Left lobe of liver (tissue), 2 donors: ENCODE data around the gene DEFB131B. TPM values are rescaled to one million over a fixed set of nuclear protein-coding genes. Genes with fewer than 3 reads are reported as not detected.
A peak's percentile ranks its signal among the peaks of the same experiment; 100 is the strongest.
"Not testable (repeated sequence)": the region's sequence is repeated elsewhere in the genome, so short reads cannot be mapped to it uniquely, and the experiment has no call there.

ENCODE experiments used
- ATAC-seq: fragments of 200-7000 bp; cut with Tn5 transposase; one replicate; pipeline ENCODE4 v1.9.1; 2020; ENCODE audit warnings: mild to moderate bottlenecking, moderate library complexity
- DNase-seq: peaks from one replicate; pipeline ENCODE4 v3.0.0-alpha.2; 2020; ENCODE audit warnings: low spot score
- total RNA-seq: library from RNA; stranded (reverse); gene quantifications from one replicate; pipeline ENCODE4 v1.2.1, GENCODE V29; 2021
- donor health status: DM: no; HTN: no; CAD: no; lungs with moderate emphysema.
- donor health status: DM: no; HTN: yes; CAD: no.

Gene DEFB131B
- total RNA-seq: not detected

DNA sequence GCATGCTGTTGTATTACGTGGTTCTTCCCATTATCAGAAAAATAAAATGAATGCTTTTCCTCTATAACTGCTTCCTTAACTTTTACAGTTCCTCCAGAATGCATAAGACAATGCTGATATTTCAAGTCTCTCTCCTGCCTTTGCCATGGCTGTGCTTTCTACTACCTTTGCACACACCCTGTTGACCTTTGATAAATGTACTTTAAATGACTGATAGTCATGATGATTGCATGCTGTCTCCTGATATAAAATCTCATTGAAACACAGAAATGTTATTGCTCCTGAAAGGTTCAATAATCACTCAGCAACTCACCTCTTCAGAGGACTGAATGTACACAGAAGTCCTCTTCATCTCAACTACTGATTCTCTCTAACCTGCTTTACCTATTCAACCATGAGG is at the start of gene DEFB131B:
DEFB131B (plus strand) TSS at position 395 of the 400 bp plus-strand sequence; CDS start at position 395, 0 bp downstream.
- not testable (repeated sequence) for ATAC-seq, DNase-seq

- ATAC-seq: not testable (repeated sequence)
Observed at GRCh38 chr11:71829247-71829646, 49.0 kb upstream of the DEFB131B start.

GRCh38 chr11:71829686-71830085 is 48.6 kb upstream of the DEFB131B start:
- ATAC-seq, DNase-seq: not testable (repeated sequence)

More at GRCh38 chr11:71829247-71829646, 49.0 kb upstream of the DEFB131B start:
- not testable (repeated sequence) for DNase-seq

- not testable (repeated sequence) for ATAC-seq, DNase-seq
Observed at GRCh38 chr11:71832811-71833210, 45.4 kb upstream of the DEFB131B start, which contains the start of gene DEFB108B. Gene DEFB108B, plus strand, starts transcription at chr11:71833200. Its CDS starts 0 bp downstream, at chr11:71833200.

DNA sequence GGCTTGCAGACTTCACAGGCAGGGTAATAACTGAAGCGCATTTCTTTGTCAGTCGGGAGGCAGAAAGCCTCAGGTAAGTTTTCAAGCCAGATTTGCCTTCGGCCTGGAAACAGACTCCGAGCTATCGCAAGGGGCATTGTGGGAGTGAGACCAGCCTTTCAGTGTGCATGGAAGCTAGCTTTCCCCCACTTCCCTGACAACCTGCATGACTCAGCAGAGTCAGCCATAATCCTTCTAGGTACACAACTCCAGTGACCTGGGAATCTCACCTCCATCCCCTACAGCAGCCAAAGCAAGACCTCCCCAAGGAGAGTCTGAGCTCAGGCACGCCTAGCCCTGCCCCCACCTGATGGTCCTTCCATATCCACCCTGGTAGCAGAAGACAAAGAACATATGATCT is 35.5 kb upstream of the DEFB131B start:
- not testable (repeated sequence) for ATAC-seq, DNase-seq

GRCh38 chr11:71843355-71843754 is 34.9 kb upstream of the DEFB131B start:
- not testable (repeated sequence) for DNase-seq, ATAC-seq

GRCh38 chr11:71843858-71844257 is 34.4 kb upstream of the DEFB131B start:
- ATAC-seq (no peak), DNase-seq (no peak)

DNA sequence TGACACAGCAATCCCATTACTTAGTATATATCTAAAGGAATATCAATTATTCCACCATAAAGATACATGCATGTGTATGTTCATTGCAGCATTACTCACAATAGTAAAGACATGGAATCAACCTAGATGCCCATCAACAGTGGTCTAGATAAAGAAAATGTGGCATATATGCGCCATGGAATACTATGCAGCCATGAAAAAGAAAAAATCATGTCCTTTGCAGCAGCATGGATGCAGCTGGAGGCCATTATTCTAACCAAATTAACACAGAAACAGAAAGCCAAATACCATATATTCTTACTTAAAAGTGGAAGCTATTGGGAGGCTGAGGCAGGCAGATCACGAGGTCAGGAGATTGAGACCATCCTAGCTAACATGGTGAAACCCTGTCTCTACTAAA is 24.4 kb upstream of the DEFB131B start:
- not testable (repeated sequence) for ATAC-seq, DNase-seq

GRCh38 chr11:71855880-71856279 is 22.4 kb upstream of the DEFB131B start:
- DNase-seq, ATAC-seq: not testable (repeated sequence)

- not testable (repeated sequence) for DNase-seq, ATAC-seq
Observed at GRCh38 chr11:71860835-71861234, 17.4 kb upstream of the DEFB131B start.

DNA sequence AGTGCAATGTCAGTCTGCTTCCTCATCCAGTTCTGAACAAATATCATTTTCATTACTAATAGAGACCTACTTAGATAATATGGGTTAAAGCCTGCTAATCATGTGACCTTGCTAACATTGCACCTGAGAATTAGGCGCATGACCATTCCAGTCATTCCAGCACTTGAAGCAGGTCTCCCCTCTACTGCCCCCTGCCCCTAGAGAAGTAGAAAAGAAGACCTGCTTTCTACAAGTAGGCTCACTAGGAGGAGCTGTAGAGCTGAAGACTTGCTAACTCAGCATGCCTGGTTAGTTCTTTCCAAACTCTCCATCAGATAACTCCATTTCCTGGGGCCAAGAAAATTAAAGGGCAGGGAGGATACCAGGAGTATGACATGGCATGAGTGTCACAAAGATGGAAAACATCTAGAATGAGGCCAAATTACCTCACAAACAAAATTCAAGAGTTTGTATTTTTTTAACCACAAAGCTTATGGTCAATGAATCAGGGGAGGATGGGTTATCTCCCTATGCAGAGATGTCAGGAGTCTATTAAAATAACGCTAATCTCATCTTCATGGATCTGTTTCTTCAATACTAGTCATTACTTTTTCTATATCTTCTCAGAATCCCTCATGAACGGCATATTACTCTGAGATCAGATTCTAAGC is 14.2 kb upstream of the DEFB131B start:
- not testable (repeated sequence) for DNase-seq
- ATAC-seq: peak; percentile 91

DNA sequence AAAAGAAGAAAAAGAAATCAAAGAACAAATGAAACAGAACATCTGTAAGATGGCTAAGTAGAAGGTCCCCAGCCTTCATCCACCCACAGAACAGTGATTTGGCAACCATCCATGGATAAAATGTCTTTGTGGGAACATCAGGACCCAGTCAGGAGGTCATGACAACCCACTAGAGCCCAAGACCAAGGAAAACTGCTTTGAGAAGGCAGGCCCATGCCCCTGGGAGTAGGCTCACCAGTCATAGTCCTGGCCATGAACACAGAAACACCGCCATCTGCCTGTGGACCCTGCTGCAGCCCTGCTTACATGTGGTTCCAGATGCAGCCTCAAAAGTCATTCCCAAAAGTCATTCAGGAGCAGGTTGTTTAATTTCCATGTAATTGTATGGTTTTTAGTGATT is 11.0 kb upstream of the DEFB131B start:
- not testable (repeated sequence) for DNase-seq

DNA sequence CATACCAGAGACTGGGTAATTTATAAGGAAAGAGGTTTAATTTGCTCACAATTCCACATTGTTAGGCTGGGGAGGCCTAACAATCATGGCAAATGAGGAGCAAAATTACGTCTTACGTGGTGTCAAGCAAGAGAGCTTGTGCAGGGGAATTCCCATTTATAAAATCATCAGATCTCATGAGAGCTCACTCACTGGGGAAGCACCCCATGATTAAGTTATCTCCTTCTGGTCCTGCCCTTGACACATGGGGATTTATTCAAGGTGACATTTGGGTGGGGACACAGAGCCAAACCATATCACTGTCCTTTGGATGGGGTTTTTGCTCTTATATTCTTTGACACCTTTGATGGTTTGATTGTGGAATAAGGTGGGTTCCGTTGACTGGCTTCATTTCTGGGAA is 8.3 kb upstream of the DEFB131B start:
- not testable (repeated sequence) for ATAC-seq

More for the DNA sequence above, 11.0 kb upstream of the DEFB131B start:
- not testable (repeated sequence) for ATAC-seq

GRCh38 chr11:71870661-71871060 is 7.6 kb upstream of the DEFB131B start:
- ATAC-seq, DNase-seq: not testable (repeated sequence)

More for the DNA sequence above, 8.3 kb upstream of the DEFB131B start:
- DNase-seq: not testable (repeated sequence)

GRCh38 chr11:71876262-71876661 is 2.0 kb upstream of the DEFB131B start:
- DNase-seq: not testable (repeated sequence)
- ATAC-seq: peak; percentile 91

DNA sequence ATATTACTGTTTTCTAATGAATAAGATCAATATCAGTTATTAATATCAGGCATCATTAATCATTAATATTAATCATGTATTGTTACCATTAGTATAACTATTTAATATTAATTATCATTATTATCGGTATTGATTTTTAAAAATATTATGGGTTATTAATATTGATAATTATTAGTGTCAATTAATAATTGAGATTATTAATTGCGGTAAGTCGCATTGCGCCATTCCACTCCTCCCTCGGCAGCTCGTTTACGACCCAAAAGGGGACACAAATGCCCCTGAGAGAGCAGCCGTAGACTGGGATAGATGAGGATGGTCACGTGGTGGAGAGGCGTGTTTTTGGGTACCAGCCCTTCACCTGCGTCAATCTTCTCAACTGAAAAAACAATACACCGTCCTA is 7.6 kb downstream of the DEFB131B start:
- not testable (repeated sequence) for DNase-seq, ATAC-seq

DNA sequence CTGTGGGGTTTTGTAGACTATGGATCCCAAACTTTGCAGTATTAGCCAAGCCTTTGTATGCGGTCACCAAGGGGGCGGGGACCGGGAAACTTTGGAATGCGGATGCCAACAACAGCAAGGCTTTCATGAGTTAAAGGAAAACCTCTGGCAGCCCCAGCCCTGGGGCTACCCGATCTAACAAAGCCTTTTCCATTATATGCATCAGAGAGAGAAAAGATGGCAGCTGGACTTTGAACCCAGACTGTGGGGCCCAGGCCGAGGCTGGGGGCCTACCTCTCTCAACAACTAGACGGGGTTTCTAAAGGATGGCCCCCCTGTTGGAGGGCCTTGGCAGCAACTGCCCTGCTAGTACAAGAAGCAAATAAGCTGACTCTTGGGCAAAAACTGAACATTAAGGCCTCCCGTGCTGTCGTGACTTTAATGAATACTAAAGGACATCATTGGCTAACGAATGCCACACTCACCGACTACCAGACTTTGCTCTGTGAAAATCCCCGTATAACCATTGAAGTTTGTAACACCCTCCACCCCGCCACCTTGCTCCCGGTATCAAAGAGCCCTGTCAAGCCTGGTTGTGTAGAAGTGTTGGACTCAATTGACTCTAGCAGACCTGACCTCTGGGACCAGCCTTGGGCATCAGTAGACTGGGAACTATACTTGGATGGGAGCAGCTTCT is 10.2 kb downstream of the DEFB131B start:
- not testable (repeated sequence) for ATAC-seq, DNase-seq

DNA sequence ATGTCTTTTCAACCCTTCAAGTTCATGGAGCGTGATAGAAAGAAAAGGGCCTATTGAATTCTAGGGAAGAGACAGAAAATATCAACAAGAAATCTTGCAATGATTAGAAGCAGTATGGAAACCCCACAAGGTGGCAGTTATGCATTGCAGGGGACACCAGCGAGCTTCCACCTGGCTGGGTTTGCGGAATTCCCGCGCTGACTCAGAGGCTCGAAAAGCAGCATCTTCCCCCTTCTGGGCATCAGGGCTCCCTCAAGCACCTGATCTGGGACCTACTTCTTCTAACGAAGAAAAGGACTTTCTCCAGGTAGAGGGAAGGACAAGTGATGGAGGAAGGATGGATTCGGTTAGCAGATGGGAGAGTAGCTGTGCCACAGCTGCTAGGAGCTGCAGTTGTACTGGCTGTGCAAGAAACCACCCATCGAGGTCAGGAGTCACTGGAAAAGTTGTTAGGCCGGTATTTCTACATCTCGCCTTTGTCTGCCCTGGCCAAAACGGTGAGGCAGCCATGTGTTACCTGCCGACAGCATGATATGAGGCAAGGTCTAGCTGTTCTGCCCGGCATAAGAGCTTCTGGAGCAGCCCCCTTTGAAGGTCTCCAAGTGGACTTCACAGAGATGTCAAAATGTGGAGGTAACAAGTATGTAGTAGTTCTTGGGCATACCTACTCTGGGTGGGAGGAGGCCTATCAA is 11.1 kb downstream of the DEFB131B start:
- DNase-seq, ATAC-seq: not testable (repeated sequence)

GRCh38 chr11:71895961-71896360 is 17.7 kb downstream of the DEFB131B start:
- ATAC-seq: no peak
- DNase-seq: no peak

GRCh38 chr11:71901137-71901536 is 22.9 kb downstream of the DEFB131B start:
- DNase-seq, ATAC-seq: not testable (repeated sequence)

GRCh38 chr11:71908218-71908617 is 30.0 kb downstream of the DEFB131B start:
- ATAC-seq: no peak
- no peak for DNase-seq
